HG03439 (cell line): ENCODE results near the gene AFF1.

Experiments
- ATAC-seq: cut with Tn5 transposase; IDR thresholded peaks from one replicate; pipeline ENCODE4 v1.9.1; 2021; ENCODE audit warnings: mild to moderate bottlenecking, moderate library complexity; ENCODE audit not compliant: unreplicated experiment

AFF1 gene

GRCh38 chr4:87105101-87105845, 170.5 kb downstream of the AFF1 start:
- no peak for ATAC-seq

- ATAC-seq = no peak
Measured at GRCh38 chr4:87108142-87108546, 173.3 kb downstream of the AFF1 start.

GRCh38 chr4:87109121-87109520, 174.3 kb downstream of the AFF1 start:
- ATAC-seq = no peak

- no peak for ATAC-seq
Measured at GRCh38 chr4:87109945-87110344, 175.1 kb downstream of the AFF1 start.

- no peak for ATAC-seq
Measured at GRCh38 chr4:87112063-87112462, 177.3 kb downstream of the AFF1 start.

DNA sequence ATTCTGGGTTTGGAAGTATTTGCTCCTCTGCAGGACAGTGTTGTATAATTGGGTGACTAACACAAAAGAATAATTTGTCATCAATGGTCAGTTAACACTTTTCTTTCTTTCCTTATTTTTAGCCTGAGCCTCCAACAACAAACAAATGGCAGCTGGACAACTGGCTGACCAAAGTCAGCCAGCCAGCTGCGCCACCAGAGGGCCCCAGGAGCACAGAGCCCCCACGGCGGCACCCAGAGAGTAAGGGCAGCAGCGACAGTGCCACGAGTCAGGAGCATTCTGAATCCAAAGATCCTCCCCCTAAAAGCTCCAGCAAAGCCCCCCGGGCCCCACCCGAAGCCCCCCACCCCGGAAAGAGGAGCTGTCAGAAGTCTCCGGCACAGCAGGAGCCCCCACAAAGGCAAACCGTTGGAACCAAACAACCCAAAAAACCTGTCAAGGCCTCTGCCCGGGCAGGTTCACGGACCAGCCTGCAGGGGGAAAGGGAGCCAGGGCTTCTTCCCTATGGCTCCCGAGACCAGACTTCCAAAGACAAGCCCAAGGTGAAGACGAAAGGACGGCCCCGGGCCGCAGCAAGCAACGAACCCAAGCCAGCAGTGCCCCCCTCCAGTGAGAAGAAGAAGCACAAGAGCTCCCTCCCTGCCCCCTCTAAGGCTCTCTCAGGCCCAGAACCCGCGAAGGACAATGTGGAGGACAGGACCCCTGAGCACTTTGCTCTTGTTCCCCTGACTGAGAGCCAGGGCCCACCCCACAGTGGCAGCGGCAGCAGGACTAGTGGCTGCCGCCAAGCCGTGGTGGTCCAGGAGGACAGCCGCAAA, 179.6 kb downstream of the AFF1 start:
- ATAC-seq = no peak

DNA sequence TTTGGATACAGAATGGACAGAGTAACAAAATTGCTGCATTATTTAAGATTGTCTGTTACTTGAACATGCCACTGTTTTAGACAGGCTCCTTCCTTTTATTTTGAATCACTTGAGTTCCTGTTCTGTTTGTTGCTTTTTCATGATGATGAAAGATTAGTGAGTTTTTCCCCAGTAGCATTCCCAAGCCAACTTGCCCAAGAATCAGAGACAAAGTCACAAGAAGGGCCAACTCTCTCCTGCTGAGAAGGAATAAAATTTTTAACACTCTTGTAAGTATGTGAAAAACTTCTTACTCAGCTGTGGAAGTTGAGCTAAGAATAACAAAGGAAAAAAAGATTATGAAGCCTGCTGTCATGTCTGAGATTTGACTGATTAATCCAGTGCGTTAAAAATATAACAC, 181.4 kb downstream of the AFF1 start:
- ATAC-seq = no peak

DNA sequence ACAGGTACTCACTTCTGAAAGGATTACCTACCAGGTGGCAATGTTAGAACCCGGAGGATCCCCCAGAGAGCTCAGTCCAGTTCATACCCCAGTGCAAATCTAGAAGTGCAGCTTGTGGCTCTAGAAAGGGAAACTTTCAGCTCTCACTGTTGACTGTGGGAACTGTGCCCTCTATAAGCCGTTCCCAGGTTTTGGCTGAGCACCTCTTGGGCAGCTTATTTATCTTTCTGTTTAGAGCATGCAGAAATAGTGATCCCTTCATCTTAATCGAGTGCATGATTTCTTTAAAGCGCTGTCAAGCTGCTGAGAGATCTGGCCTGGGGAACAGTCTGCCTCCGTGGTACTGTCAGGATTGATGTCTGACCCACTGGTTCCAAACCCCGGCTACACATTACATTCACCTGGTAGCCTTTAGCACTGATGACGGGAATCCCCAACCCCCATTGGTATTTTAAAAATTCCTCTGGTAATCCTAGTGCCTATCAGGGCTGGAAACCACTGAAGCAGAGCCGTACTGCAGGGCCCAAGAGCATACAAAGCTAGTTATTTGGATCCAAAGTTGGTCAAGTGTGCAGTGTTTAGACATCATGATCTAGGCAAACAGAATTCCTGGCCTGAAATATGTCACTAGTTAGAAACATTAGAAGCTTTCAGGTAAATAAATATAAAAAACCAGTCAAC, 182.4 kb downstream of the AFF1 start:
- ATAC-seq = no peak

DNA sequence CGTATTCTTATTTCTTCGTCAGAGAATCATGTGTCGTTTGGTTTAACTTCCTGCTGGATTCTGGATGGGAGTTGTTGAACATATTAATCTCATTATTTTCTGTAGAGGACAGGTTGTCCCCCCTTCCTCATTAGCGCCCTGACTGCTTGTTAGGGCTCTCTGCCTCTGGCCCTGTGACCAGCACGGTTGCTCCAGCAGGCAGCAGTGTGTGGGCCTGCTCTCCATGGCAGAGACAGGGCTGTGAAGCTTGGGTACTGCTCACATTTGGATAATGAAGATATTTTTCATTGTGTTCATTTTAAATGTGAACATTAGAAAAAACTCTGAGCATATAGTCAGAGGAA, 182.9 kb downstream of the AFF1 start:
- no peak for ATAC-seq

DNA sequence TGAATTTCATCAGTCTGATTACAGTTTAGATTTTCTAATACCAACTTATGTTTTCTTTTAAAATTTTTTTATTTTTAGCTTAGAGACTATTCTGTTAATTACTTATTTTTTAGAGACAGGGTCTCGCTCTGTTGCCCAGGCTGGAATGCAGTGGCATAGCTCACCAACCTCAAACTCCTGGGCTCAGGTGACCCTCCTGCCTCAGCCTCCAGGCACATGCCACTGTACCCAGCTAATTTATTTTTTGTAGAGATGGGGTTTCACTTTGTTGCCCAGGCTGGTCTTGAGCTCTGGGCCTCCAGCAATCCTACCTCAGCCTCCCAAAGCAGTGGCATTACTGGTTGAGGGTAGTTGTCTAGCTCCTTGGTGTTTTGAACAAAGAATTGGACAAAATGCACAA, 183.6 kb downstream of the AFF1 start:
- no peak for ATAC-seq

DNA sequence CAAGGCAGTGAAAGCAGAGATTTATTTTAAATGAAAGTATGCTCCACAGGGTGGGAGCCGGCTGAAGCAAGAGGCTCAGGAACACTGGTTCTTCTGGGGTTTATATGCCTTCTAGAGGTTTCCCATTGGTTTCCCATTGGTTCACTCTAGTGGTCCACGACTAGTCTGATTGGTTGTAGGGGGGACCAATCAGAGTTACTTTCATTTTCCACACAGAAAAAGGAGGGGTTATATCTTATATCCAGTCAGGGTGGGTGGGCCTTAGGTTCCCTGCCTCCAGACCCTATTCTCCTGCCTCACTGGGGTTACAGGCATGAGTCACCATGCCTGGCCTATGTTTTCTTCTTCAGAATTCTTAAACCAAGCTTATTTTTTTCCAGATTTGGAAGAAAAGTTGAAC, 184.0 kb downstream of the AFF1 start:
- no peak for ATAC-seq

DNA sequence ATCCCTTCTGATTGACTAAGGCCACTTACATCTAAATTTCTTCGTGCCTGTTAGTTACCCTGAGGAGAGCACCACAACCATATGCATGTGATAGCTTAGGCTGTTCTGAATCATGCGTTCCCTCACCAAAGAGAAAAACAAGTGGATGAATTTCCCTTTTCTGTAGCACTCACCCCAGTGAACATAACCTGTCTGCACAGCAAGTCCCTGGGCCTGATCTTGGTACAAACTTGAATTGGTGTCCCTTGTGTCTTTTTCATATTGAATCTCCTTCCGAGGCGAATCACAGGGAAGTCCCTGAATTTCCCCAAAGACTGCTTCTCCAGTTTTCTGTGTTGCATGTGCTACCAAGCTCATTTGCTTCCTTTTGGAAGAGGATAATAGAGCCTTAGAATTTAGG, 185.2 kb downstream of the AFF1 start:
- ATAC-seq = no peak

GRCh38 chr4:87120411-87121162, 185.8 kb downstream of the AFF1 start:
- ATAC-seq = no peak

DNA sequence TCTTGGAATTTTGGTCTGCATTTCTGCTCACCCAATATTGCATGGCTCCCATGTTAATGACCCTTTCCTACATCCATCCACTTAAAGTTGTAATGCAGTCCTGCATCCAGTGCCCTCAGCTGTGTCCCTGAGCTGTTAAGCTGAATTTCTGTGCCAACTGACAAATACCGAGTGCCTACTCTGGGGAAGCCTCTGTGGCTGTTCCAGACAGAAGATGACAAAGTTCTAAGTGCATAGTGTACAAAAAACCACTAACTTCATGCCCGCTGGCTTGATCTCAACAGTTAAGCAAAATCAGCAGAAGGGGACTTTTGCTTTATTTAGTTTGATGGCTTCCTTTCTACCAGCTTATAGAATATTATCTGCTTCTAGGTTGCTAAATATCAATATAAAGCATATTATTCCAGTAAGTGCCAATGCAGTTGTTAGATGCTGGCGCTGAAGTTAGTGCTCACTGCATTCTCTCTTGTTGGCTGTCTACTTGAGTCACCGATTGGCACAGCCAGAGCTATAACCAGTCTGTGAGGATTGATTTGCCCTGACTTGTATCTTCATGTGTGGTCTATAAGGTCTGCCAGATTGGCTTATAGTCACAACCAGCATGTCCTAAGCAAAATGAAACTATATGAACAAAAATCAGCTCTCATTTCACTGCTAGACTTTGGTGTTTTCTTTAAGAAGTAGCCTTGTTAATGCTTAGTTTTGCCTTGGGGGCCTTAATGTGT, 186.7 kb downstream of the AFF1 start:
- no peak for ATAC-seq

GRCh38 chr4:87122252-87122651, 187.4 kb downstream of the AFF1 start:
- ATAC-seq = no peak

DNA sequence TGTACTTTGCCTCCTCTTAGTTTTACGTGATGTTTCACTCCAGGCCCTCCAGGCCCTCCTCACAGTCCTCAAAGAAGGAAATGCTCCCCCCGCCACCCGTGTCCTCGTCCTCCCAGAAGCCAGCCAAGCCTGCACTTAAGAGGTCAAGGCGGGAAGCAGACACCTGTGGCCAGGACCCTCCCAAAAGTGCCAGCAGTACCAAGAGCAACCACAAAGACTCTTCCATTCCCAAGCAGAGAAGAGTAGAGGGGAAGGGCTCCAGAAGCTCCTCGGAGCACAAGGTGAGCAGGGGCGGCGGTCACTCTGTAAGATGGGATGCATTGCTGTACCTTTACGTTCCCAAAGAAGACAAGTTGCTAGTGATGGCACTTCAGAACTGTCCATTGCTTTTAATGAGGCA, 191.2 kb downstream of the AFF1 start:
- no peak for ATAC-seq

- no peak for ATAC-seq
Measured at GRCh38 chr4:87128006-87128705, 193.3 kb downstream of the AFF1 start.

GRCh38 chr4:87129681-87130080, 194.9 kb downstream of the AFF1 start:
- no peak for ATAC-seq

- ATAC-seq = no peak
Measured at GRCh38 chr4:87130985-87131703, 196.3 kb downstream of the AFF1 start.
